ENCODE data around the gene RADX. TPM values are rescaled to one million over a fixed set of nuclear protein-coding genes. Genes with fewer than 3 reads are reported as not detected.

Gene RADX
- total and polyA plus RNA-seq, 2 experiments from 2014 or later: 1.9 to 6.7 TPM

- TF ChIP-seq ETS1 (IDR thresholded peaks at IDR 0.05) (no peak), STAT1 (IDR thresholded peaks at IDR 0.05; ENCODE audit: unreplicated experiment) (no peak), ZNF331 (CRISPR knock-in tag; IDR thresholded peaks at IDR 0.05; ENCODE audit: low read depth) (no peak)
These were observed 12.4 kb upstream of the RADX start (continued) for GRCh38 chrX:106599411-106599810.

- DNase-seq (ENCODE audit: low spot score): no peak
- Histone ChIP-seq H3K79me2 (replicated peaks; ENCODE audit: insufficient read depth) (no peaks in the 10 kb centered on the region), H3K27ac (ENCODE audit: low read depth) (no peak overlapping the region)
- TF ChIP-seq ZNF114 (CRISPR knock-in tag; IDR thresholded peaks at IDR 0.05): no peak
- TF ChIP-seq EZH2phosphoT487 (IDR thresholded peaks at IDR 0.05; ENCODE audit: unreplicated experiment): no peak
- no peak for TF ChIP-seq POLR2AphosphoS5 (IDR thresholded peaks at IDR 0.05; ENCODE audit: low read depth)
- TF ChIP-seq CREB1 (CRISPR knock-in tag; IDR thresholded peaks at IDR 0.05; ENCODE audit: low read depth): no peak
- no peak for TF ChIP-seq ZNF462 (CRISPR knock-in tag; IDR thresholded peaks at IDR 0.05)
- no peak for TF ChIP-seq ETS1 (IDR thresholded peaks at IDR 0.05)
- no peak for TF ChIP-seq NANOG (IDR thresholded peaks at IDR 0.05; ENCODE audit: borderline replicate concordance)
- no peak for TF ChIP-seq REST (IDR thresholded peaks at IDR 0.05; ENCODE audit: unreplicated experiment)
- no peak for TF ChIP-seq EZH2 (IDR thresholded peaks at IDR 0.05; ENCODE audit: low read depth, unreplicated experiment)
- no peak for TF ChIP-seq CTCF (conservative IDR thresholded peaks at IDR 0.05; ENCODE audit: low read depth in 2 of 2)
- TF ChIP-seq STAT1 (IDR thresholded peaks at IDR 0.05; ENCODE audit: unreplicated experiment): no peak
These were observed 5.2 kb upstream of the RADX start for GRCh38 chrX:106606571-106606970.

More at GRCh38 chrX:106606571-106606970, 5.2 kb upstream of the RADX start:
- Histone ChIP-seq H2AFZ (no peak overlapping the region), H3K4me3 (no peak overlapping the region), H3F3A (replicated peaks; ENCODE audit: low read depth) (no peaks in the 10 kb centered on the region), H3K36me3 (ENCODE audit: insufficient read depth) (no peaks in the 10 kb centered on the region), H3K9me2 (ENCODE audit: insufficient read depth) (no peaks in the 10 kb centered on the region), H3K4me2 (no peak overlapping the region), H3K27me3 (ENCODE audit: insufficient read depth) (no peaks in the 10 kb centered on the region), H3K4me1 (ENCODE audit: insufficient read depth) (no peaks in the 10 kb centered on the region), H4K20me1 (replicated peaks; ENCODE audit: insufficient read depth) (no peaks in the 10 kb centered on the region)
- no peaks in the 10 kb centered on the region for H3K9me3 Mint-ChIP-seq
- ATAC-seq: no peak
- H3K27ac Mint-ChIP-seq: no peak overlapping the region
- H3K4me1 Mint-ChIP-seq: peaks cover 2% of the 10 kb centered on the region; the same call in 1 of the 3 replicates
- no peak overlapping the region for H3K4me3 Mint-ChIP-seq
- peaks cover 2% of the 10 kb centered on the region for H3K27me3 Mint-ChIP-seq (ENCODE audit: insufficient read depth, low read depth, poor library complexity)
- H3K36me3 Mint-ChIP-seq (ENCODE audit: low read depth): no peaks in the 10 kb centered on the region

All from GM23338 (cell line).